Activated naive CD4-positive, alpha-beta T cell (primary cell): ENCODE results near the gene PALB2.
"Not testable (repeated sequence)": the region's sequence is repeated elsewhere in the genome, so short reads cannot be mapped to it uniquely, and the experiment has no call there.

Source experiments
- DNase-seq, 4 experiments: peaks; one replicate each; lab custom pipeline; 2025; lab: John Stamatoyannopoulos, UW

The PALB2 gene

DNA sequence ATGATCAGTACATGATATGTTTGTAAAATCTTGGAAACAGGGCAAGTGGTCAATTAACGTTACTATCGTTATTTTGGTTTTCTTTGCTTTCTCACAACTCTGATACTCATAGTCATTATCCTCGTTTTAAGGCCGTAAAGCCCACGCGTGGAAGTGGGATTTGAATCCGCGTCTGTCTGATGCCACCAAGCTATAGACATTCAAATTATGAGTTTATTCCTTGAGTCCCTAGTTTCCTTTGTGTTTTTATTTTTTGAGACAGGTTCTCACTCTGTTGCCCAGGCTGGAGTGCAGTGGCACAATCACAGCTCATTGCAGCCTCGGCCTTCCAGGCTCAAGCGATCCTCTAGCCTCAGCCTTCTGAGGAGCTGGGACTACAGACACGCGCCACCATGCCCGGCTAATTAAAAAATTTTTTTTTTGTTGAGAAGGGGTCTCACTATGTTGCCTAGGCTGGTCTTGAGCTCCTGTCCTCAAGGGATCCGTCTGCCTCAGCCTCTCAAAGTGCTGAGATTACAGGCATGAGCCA lies 1.2 kb upstream of the PALB2 start:
- no peak for DNase-seq

DNA sequence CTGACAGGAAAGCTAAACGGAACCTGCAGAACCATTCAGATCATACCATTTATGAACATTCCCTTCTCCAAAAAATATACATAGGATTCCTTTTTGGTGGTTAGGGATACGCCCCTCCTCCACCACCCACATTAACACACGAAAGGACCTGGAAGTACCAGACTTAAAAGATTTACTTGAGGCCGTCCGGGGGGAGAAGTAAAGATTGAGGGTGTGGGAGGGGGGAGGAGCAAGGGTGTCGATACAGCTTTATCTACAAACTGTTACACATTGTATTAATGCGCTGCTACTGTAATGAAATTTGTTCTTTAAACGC lies 537 bp downstream of the PALB2 start:
- DNase-seq: no peak

DNA sequence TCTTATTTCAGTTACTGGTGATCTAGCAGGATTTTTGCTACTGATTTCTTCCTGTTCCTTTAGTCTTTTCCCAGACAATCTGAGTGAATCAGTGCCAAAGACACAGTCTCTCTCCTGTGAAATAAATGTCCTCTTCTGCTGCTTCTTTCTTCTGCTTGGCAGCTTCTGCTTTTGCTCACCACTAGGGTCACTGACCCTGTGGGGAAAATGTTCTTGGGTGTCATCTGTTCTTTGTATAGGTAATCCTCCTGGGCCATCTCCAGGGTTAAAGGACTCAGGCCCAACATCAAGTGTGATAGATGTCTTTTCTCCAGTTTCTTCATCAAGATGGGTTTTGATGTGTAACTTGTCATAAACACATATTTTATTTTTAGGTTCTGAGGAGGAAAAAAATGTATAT lies 5.2 kb downstream of the PALB2 start:
- DNase-seq: no peak

DNA sequence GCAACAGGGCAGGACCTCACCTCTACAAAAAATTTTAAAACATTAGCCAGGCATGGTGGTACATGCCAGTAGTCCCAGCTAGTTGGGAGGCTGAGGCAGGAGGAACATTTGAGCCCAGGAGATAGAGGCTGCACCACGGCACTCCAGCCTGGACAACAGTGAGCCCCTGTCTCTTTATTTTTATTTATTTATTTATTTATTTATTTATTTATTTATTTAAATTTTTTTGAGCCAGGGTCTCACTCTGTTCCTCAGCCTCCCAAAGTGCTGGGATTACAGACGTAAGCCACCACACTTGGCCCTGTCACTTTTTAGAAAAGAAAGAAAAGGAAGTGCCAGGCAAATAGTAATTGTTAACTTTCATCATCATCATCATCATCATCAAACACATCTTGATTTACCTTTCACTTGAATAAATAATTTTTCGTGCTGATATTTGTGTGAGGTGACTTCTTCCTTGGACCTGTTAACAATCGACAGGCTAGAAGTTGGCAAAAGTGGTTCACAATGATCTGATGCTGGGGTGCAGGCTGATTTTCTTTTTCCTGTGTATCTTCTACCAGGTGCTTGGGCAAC lies 6.6 kb downstream of the PALB2 start:
- no peak for DNase-seq

DNA sequence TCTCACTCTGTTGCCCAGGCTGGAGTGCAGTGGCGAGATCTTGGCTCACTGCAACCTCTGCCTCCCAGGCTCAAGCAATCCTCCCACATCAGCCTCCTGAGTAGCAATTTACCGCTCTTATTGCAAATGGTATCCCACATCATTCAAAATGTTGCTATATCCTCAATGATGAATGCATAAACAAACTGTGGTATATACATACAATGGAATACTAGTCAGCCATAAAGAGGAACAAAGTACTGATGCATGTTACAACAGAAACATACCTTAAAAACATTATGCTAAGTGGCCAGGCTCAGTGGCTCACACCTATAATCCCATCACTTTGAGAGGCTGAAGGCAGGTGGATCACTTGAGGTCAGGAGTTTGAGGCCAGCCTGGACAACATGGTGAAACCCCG lies 9.2 kb downstream of the PALB2 start:
- not testable (repeated sequence) for DNase-seq

DNA sequence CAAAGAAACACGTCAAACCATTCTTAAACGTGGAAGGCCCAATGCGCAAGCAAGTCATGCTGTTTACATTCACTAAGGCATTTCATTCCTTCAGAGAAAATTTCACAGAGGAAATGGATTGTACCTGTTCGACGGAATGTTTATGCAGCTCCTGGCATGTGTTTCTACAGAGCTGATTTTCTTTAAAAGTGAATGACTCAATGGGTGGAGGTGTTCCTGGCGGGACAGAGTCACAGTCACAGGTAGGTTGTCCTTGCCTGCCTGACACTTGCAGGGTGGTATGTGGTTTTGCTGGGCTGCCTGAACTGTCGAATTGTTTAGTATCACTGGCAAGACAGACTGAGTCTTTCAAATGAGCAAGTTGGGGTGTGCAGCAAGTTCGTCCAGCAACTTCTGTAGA lies 11.6 kb downstream of the PALB2 start:
- DNase-seq: no peak

DNA sequence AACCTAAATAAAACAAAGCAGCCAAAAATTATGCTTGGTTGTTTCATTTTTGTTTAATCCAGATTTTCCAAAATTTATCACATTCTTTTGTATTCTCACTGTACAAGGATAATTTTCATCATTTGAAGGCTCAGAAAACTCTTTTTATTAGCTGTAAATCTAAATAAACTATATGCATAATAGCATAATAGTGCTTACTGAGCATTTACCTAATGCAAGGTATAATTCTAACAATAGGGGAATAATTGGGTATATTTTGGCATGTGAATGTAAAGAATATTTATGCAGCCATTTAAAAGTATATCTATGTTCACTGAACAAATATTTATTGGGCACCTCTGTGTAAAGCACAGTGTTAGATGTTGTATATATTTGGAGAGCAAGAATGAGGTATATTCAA lies 17.0 kb downstream of the PALB2 start:
- DNase-seq: no peak

DNA sequence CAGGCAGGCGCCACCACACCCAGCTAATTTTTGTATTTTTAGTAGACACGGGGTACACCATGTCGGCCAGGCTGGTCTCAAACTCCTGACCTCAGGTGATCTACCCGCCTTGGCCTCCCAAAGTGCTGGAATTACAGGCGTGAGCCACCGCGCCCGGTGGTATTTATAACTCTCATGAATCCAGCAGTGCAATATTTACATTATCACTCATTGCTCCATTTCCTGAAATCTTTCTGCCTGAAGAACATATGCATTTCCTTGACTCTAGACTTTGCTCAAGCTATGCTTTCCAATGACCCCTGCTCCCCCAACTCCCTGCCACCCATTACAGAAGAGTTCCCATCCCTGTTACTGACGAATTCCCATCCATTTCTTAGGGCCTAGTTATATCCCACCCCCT lies 25.3 kb downstream of the PALB2 start:
- no peak for DNase-seq

DNA sequence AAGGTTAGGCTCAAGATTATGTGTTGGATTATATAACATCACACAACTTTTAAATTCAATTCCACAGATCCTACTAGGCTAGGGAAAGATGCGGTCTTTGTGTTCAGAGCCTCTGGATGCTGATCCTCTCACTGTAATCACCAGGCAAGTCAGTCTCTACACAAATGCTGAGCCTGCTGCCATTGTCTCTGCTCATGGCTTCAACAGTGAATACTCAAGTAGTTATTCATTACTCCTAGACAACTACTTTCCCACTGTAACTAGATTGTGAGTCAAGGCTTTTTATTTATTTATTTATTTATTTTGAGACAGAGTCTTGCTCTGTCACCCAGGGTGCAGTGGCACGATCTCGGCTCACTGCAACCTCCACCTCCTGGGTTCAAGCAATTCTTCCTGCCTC lies 29.2 kb downstream of the PALB2 start:
- DNase-seq: no peak

DNA sequence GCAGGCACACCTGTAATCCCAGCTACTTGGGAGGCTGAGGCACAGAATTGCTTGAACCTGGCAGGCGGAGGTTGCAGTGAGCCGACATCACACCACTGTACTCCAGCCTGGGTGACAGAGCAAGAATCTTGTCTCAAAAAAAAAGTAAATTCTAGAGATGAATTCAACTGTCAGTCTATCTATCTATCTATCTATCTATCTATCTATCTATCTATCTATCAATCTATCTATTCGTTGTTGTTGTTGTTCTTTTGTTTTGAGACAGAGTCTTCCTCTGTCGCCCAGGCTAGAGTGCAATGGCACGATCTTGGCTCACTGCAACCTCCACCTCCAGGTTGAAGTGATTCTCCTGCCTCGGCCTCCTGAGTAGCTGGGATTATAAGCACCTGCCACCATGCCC lies 30.2 kb downstream of the PALB2 start:
- not testable (repeated sequence) for DNase-seq

DNA sequence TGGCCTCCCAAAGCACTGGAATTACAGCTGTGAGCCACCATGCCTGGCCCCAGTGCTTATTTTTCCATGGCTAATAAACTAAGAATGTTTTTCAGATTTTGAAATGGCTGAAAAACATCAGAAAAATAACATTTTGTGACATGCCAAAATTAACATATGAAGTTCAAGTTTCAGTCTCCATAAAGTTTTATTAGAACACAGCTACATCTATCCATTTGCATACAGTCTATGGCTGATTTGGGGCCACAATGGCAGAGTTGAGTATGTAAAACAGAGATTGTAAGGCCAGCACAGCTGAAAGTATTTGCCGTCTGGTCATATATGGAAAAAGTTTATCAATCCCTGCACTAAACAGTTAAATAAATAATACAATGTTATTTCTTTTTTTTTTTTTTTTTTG lies 31.2 kb downstream of the PALB2 start:
- no peak for DNase-seq

DNA sequence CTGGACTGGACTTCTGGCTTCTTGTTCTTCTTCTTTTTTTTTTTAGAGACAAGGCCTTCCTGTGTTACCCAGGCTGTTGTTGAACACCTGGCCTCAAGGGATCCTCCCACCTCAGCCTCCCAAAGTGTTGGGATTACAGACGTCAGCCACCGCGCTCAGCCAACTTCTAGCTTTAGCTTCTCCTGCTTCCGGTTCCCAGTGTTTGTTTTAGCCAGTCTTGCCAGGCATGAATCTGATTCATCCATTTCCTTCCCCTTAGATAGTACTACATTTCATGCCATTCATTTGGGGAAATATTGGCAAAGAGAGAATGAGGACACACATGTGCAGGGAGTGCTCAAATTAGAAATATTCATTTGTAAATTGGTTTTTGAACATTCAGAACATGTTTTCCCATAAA lies 32.9 kb downstream of the PALB2 start:
- DNase-seq: no peak

DNA sequence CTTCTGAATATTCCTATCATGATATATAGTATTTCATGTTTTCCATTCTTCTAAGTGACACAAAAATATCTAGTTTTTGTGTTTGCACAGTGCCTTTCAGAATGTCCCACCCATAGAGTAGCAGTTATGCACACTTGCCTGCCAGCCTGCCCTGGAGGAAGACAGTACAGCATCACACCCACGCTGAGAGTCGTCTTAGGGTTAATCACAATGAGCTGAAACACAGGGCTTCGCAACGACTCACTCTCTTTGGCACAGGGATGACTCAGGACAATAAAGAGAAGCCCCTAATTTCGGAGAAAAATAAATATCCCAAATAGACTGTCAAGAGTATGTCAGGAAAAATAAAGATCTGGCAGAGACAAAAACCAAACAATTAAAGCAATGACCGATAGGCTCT lies 33.4 kb downstream of the PALB2 start:
- no peak for DNase-seq

DNA sequence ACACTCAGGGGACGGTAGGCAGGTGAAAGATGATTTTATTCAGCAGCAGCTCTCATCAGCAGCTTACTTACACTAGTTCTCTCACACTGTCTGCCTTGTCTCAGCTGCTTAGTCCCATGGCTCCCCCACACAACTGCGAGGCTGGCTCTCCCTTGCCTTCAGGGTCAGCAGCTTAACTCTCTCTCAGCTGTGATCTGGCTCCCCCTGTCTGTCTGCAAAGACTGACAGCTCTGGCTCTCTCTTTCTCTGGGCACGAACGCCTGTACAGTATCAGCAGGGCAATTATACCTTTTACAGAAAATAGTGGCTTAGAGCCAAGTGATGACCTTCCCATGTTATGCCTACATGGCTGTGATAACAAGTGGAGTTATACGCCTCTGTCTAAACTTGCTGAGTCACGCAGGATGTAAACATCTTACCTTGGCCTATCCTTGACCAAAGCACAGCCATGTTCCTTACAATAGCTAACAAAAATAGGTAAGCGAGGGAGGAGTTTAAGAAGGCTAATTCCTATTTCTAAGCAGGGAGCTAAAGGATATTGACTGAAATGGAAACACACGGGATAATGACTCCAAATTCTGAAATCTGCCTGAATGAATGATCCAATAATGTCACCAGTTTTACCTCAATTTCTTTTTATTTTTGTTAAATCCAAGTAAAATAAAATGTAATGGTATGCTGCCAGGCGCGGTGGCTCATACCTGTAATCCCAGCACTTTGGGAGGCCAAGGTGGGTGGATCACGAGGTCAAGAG lies 43.9 kb downstream of the PALB2 start:
- no peak for DNase-seq

DNA sequence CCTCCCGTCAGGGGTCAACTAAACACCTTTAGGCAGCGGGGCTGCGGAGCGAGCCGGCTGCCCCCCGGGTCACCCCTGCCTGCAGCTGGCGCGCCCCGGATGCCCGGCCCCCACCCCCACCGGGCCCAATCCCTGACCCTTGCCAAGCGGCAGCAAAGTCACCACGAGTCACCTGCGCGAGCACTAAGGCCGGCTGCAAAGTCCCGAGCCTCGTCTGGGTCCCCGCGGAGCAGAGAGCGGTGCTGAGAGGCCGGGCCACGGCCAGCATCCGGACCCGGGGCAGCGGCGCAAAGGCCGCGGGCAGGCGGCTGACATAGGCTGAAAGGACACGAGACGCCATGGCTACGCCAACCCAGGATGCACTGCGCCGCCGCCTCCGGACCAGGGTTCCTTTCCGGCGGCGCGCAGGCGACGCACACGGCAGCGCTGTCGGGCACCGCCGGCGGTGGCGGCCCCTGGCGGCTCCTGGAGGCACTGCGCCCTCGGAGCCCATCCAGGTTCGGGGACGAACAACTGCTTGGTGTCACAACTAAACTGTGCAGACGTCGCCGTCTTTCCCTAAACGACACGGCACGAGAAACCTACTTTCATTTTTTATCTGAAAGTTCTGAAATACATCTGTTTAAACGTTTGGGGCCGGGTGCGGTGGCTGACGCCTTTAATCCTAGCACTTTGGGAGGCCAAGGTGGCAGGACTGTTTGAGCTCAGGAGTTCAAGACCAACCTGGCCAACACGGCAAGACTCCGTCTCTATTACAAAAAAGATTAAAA lies 45.0 kb downstream of the PALB2 start, which contains the start of gene NDUFAB1:
Gene NDUFAB1, minus strand, starts transcription at position 366 of the 770 bp plus-strand sequence. Its CDS starts 26 bp downstream, at position 340.
- DNase-seq: peak; percentile 80 to 92 (median 88)

DNA sequence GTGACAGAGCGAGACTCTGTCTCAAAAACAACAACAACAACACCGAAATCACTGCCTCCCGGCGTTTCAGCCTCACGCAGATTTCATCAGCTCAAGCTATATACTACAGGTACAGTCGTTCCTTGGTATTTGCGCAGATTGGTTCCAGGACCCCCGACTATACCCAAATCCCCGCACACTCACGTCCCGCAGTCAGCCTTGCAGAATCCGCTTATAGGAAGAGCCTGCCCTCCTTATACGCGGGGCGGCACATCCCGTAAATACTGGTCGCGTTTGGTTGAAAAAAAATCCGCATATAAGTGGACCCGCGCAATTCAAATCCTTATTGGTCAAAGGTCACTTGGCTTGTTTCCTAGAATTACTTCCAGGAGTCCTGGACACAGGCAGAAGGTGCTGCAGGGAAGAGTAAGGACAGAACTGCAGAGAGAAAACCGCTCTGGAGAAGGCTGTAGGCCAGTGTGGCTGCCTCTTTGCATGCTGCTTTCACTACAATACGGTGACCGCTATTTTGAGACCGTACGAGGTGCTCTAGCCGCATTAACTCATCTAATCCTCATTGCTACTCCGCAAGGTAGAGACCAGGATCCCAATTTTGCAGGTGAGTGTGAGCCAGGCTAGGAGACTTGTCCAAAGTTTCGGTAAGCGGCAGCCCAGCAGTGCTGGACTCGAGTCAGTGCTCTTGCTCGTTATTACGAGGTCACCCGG lies 45.7 kb downstream of the PALB2 start:
- DNase-seq: no peak

DNA sequence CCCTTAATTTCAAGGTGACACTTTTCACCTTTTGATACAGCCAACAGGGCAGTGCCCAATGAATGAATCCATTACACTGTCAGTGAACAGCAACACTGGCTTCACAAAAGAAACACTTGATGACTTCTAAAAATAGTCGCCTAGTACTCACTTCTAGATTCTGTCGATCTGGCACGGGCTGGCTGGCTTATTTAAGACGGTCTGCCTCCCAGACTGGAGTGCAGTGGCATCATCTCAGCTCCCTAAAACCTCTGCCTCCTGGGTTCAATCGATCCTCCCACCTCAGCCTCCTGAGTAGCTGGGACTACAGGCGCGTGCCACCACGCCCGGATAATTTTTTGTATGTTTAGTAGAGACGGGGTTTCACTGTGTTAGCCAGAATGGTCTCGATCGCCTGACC lies 46.9 kb downstream of the PALB2 start:
- DNase-seq: no peak

DNA sequence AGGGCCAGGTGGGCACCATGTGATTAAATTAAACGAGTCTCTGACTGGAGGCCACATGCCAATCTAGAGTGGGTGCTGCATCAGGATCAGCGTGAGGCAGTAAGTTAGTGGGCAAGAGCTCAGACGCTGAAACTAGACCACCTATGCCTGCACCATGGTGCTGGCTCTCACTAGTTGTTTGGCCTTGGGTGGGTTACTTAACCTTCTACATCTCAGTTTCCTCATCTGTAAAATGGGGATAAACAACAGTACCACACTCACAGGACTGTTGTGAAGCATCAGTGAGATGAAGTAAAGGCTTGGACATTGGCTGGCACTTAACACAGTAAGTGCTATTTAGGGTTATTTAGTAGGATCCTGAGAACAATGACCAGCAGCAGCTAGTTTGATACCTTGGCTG lies 50.9 kb downstream of the PALB2 start:
- no peak for DNase-seq

DNA sequence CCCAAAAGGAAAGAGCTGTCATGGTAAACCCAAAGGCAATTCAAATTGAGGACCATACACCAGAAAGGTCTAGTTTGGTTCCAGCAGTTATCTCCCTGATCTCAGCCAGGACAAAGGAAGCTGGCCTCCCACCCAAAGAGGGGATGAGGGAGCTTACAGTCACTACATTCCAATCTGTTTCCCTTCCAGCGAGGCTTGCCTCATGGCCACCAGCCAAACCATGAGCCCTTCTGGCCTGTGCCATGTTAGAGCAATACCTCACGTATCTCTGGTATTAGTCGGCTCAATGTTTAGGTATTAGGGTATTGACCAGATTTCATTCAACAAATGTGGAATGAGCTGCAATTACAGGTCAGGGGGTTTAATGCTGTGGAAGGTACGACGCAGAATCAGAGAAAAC lies 53.4 kb downstream of the PALB2 start:
- no peak for DNase-seq

DNA sequence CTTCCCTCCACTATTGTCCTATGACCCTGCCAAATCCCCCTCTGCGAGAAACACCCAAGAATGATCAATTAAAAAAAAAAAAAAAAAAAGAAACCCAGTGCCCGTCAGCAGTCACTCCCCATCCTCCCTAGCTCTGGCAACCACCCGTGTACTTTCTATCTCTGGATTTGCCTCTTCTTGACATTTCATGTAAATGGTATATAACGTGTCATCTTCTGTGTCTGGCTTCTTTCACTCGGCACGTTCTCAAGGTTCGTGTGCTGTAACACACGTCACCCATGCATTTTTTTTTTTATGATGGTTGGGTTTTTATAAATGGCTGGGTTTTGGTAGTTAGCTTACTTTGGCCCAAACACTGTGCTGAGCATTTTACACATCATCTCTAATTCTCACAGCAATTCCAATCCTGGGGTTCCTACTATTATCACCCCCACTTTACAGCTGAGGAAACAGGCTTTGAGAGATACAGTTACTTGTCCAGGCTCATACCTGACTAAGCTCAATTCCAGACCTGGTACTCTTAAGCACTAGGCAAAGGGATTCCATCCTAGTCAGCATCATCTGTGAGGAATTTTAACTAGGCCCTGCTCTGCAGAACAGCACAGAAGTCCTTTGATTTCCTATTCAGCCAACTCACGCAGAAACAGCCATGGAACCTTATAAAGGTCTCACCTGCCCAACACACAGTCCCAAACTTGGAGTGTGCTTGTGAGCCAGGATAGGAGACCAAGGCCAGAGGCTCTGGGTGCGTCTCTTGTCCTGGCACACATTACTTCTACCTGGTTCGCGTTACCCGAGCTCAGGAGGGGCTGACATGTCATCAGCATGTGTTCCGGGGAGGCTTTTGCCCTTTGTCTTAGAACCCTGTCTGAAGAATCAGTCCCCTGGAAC lies 56.7 kb downstream of the PALB2 start:
- DNase-seq: no peak

DNA sequence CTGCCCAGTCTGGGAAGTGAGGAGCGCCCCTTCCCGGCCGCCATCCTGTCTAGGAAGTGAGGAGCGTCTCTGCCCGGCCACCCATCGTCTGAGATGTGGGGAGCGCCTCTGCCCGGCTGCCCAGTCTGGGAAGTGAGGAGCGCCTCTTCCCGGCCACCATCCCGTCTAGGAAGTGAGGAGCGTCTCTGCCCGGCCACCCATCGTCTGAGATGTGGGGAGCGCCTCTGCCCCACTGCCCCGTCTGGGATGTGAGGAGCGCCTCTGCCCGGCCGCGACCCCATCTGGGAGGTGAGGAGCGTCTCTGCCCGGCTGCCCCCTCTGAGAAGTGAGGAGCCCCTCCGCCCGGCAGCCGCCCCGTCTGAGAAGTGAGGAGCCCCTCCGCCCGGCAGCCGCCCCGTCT lies 57.8 kb downstream of the PALB2 start:
- not testable (repeated sequence) for DNase-seq
